Prostate gland (tissue), 2 donors: Measurements from ENCODE around the gene MYH9. TPM values are rescaled to one million over a fixed set of nuclear protein-coding genes. Genes with fewer than 3 reads are reported as not detected.
A peak's percentile ranks its signal among the peaks of the same experiment; 100 is the strongest.

Experiments used
- DNase-seq: peaks from one replicate; pipeline ENCODE4 v3.0.0-alpha.2; 2019; ENCODE audit warnings: low spot score
- H3K27ac ChIP-seq, 2 donors: fragments of 200-600 bp; sonication (generic); 2 replicates each; pipeline ENCODE4 v1.5.1; 2017 to 2019
- H3K27me3 ChIP-seq: fragments of 200-600 bp; sonication (generic); replicated peaks from 2 replicates; pipeline ENCODE4 v1.5.1; 2019; ENCODE audit not compliant: insufficient read depth
- H3K36me3 ChIP-seq, 2 donors: fragments of 200-600 bp; sonication (generic); 1 replicate in 1 of 2; 2 replicates in 1 of 2; pipeline versions ENCODE4 v1.5.1 to v1.8.1; 2017 to 2019
- H3K4me1 ChIP-seq: fragments of 200-600 bp; sonication (generic); replicated peaks from 2 replicates; pipeline ENCODE4 v1.5.1; 2019
- H3K4me3 ChIP-seq, 2 donors: fragments of 200-600 bp; sonication (generic); 2 replicates each; pipeline ENCODE4 v1.5.1; 2017 to 2019
- H3K9me3 ChIP-seq: fragments of 200-600 bp; sonication (generic); 2 replicates; pipeline ENCODE4 v1.5.1; 2017
- CTCF ChIP-seq, 4 experiments: fragments of 200-600 bp in 2 of 4; fragments of 450-650 bp in 2 of 4; sonication (generic) in 2 of 4; IDR thresholded peaks; 1 replicate in 3 of 4; 2 replicates in 1 of 4; pipeline ENCODE4 v1.5.1; 2016 to 2019; ENCODE audit warnings: antibody characterized with exemption in 4 of 4, mild to moderate bottlenecking in 2 of 4, moderate library complexity in 2 of 4
- POLR2A ChIP-seq: fragments of 450-650 bp; IDR thresholded peaks from one replicate; pipeline ENCODE4 v1.6.1; 2016; ENCODE audit warnings: antibody characterized with exemption, mild to moderate bottlenecking
- POLR2AphosphoS5 ChIP-seq: sonication (generic); formaldehyde crosslinking; IDR thresholded peaks from one replicate; pipeline ENCODE4 v1.6.1; 2017; ENCODE audit warnings: antibody characterized with exemption
- WGBS: methylation state at CpG from one replicate; pipeline ENCODE4 v1.1.5; 2018; 5-methylcytosine and 5-hydroxymethylcytosine counted together
- intact Hi-C: fragments of 100-400 bp; cut with DNase I; formaldehyde crosslinking; loops from one replicate; pipeline ENCODE4 v1.14.2; 2022
- total RNA-seq, 2 donors: library from RNA; depleted of rRNA; stranded (reverse); fragments of >200 nt; gene quantifications; one replicate each; pipeline ENCODE4 v1.1.0, GENCODE V29; 2016

The MYH9 gene
- total RNA-seq, 2 donors from 2014 or later = 295 to 329 TPM

GRCh38 chr22:36336246-36337182 is 51.3 kb downstream of the MYH9 start:
- no peak for DNase-seq
- H3K36me3 ChIP-seq = peaks cover 4 to 5% of the 10 kb centered on the region in 2 donors
- no peak overlapping the region for H3K4me3 ChIP-seq
- H3K4me1 ChIP-seq = peaks cover 64% of the 10 kb centered on the region
- H3K27ac ChIP-seq = peak overlapping the region; percentile 94 to 96
- no peaks in the 10 kb centered on the region for H3K27me3 ChIP-seq
- intact Hi-C loops = no loop called here
- WGBS = 51% methylated on average over 26 of the region's 26 CpGs
- no peak for TF ChIP-seq POLR2A
- TF ChIP-seq CTCF (IDR thresholded peaks at IDR 0.05) = no peak
- TF ChIP-seq POLR2AphosphoS5 = no peak
- no peaks in the 10 kb centered on the region for H3K9me3 ChIP-seq

- TF ChIP-seq POLR2A (no peak), CTCF (IDR thresholded peaks at IDR 0.05) (no peak), POLR2AphosphoS5 (no peak)
- intact Hi-C loops = no loop called here
- peaks cover 0 to 3% of the 10 kb centered on the region in 2 donors for H3K36me3 ChIP-seq
- no peak overlapping the region for H3K4me3 ChIP-seq
- peaks cover 73% of the 10 kb centered on the region for H3K4me1 ChIP-seq
- no peaks in the 10 kb centered on the region for H3K27me3 ChIP-seq
- no peak for DNase-seq
- H3K9me3 ChIP-seq = no peaks in the 10 kb centered on the region
- WGBS = 19% methylated on average over 9 of the region's 9 CpGs
- peak overlapping the region; percentile 94 to 96 for H3K27ac ChIP-seq
Observed at GRCh38 chr22:36335621-36336020, 52.1 kb downstream of the MYH9 start.

GRCh38 chr22:36334821-36335603 is 52.8 kb downstream of the MYH9 start:
- Histone ChIP-seq H3K4me1 (peaks cover 79% of the 10 kb centered on the region), H3K27me3 (no peaks in the 10 kb centered on the region), H3K4me3 (no peak overlapping the region), H3K36me3 (no peaks in the 10 kb centered on the region), H3K9me3 (no peaks in the 10 kb centered on the region), H3K27ac (peak overlapping the region; percentile 94 to 96)
- intact Hi-C loops = loop anchor here (5.0 kb wide), 1 partner anchor 32 kb away; no protein-coding TSS in a partner anchor
- TF ChIP-seq CTCF (IDR thresholded peaks at IDR 0.05) = no peak
- no peak for TF ChIP-seq POLR2AphosphoS5
- no peak for TF ChIP-seq POLR2A
- peak; percentile 51 for DNase-seq
- 19% methylated on average over 17 of the region's 17 CpGs for WGBS

DNA sequence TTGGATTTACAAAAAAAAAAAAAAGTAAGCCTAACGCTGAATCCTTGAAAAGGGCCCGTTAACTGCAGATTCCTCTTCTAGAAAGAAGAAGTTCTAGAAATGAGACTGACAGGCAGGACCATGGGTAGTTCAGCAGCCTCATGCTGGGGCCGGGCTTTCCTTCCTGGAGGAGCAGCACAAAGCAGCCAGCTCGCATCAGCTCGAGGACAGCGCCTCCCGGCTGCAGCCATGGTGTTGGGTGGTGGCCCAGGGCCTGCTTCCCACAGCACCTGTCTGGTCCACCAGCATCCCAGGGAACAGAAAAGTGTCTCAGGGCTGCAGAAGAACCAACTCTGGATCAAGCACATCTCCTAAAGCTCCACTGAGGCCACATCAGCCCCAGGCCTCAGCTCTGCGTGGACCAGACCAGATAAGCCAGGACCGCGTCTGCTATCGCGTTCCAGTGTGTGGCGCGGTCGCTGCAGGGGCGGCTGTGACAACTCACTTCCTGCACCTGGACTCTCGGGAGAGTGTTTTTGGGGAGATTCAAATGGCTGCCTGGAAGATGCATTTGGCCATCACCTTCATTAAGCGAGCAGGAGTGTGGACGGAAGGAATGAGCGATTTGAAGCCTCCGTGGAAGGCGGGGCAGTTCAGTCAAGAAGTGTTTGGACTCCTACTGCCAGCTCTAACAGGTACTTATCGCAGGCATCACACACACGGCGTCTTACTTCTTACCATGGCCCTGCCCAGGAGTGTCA is 53.5 kb downstream of the MYH9 start:
- no peaks in the 10 kb centered on the region for H3K9me3 ChIP-seq
- H3K4me3 ChIP-seq = no peak overlapping the region
- H3K36me3 ChIP-seq = no peaks in the 10 kb centered on the region
- H3K27me3 ChIP-seq = no peaks in the 10 kb centered on the region
- H3K4me1 ChIP-seq = peaks cover 86% of the 10 kb centered on the region
- intact Hi-C loops = loop anchor here (5.0 kb wide), 1 partner anchor 33 kb away; no protein-coding TSS in a partner anchor
- no peak for TF ChIP-seq POLR2A
- TF ChIP-seq CTCF (IDR thresholded peaks at IDR 0.05) = peak in 2 of 4 experiments; percentile 28 to 36
- DNase-seq = peak; percentile 42
- WGBS = 44% methylated on average over 25 of the region's 25 CpGs
- peak overlapping the region; percentile 94 to 96 for H3K27ac ChIP-seq
